NB4 (cell line): Measurements from ENCODE around the gene MAST4.

ENCODE experiments used
- MYC ChIP-seq: IDR thresholded peaks from 2 replicates; pipeline ENCODE4 v1.6.1; 2011; ENCODE audit warnings: low read depth, low read length
- POLR2A ChIP-seq: IDR thresholded peaks from 2 replicates; pipeline ENCODE4 v1.6.1; 2011; ENCODE audit warnings: mild to moderate bottlenecking; ENCODE audit not compliant: insufficient read length; ENCODE audit errors: extremely low read depth
- TF ChIP-seq, protein P1 (sequence below): IDR thresholded peaks from one replicate; pipeline ENCODE4 v1.5.1; 2012; ENCODE audit warnings: low read depth, low read length
- TF ChIP-seq, protein P2 (sequence below): IDR thresholded peaks from 2 replicates; pipeline ENCODE4 v1.6.1; 2011; ENCODE audit warnings: low read depth, low read length

DNA sequence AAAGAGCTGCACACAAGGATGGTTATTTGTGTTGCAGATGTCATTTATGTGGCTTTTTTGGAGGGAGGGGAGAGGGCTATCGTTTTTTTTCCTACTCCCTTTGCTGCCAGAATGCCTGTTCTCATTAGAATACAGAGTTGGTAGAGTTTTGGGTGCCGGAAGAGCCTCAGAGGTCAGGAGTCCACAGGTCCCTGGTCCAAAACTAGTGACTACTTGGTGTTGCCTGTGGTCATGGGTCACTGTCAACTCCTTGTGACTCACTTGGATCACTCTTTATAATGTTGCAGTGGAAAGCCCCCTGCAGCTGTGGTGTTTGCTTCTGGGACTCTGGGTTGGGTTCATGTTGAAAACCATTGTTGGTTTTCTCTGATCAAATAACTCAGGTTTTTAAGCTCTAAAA is 131.4 kb downstream of the MAST4 start:
- TF ChIP-seq, protein P1, sequence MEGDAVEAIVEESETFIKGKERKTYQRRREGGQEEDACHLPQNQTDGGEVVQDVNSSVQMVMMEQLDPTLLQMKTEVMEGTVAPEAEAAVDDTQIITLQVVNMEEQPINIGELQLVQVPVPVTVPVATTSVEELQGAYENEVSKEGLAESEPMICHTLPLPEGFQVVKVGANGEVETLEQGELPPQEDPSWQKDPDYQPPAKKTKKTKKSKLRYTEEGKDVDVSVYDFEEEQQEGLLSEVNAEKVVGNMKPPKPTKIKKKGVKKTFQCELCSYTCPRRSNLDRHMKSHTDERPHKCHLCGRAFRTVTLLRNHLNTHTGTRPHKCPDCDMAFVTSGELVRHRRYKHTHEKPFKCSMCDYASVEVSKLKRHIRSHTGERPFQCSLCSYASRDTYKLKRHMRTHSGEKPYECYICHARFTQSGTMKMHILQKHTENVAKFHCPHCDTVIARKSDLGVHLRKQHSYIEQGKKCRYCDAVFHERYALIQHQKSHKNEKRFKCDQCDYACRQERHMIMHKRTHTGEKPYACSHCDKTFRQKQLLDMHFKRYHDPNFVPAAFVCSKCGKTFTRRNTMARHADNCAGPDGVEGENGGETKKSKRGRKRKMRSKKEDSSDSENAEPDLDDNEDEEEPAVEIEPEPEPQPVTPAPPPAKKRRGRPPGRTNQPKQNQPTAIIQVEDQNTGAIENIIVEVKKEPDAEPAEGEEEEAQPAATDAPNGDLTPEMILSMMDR, result no peak
- no peak for TF ChIP-seq POLR2A
- TF ChIP-seq, protein P2, sequence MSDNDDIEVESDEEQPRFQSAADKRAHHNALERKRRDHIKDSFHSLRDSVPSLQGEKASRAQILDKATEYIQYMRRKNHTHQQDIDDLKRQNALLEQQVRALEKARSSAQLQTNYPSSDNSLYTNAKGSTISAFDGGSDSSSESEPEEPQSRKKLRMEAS, result no peak
- no peak for TF ChIP-seq MYC
